AG10803 (cell line): Measurements from ENCODE around the gene CETN1.

Source experiments
- DNase-seq: peaks from one replicate; pipeline ENCODE4 v3.0.0; 2010; ENCODE audit warnings: low read depth
- H3K4me3 ChIP-seq: 2 replicates; pipeline ENCODE4 v1.5.1; 2011; ENCODE audit warnings: mild to moderate bottlenecking, low read length, control low read depth
- TF ChIP-seq, protein P1 (sequence below): conservative IDR thresholded peaks from 2 replicates; pipeline ENCODE4 v1.5.1; 2011; ENCODE audit warnings: mild to moderate bottlenecking, low read length, control low read depth, inconsistent platforms

CETN1 gene

DNA sequence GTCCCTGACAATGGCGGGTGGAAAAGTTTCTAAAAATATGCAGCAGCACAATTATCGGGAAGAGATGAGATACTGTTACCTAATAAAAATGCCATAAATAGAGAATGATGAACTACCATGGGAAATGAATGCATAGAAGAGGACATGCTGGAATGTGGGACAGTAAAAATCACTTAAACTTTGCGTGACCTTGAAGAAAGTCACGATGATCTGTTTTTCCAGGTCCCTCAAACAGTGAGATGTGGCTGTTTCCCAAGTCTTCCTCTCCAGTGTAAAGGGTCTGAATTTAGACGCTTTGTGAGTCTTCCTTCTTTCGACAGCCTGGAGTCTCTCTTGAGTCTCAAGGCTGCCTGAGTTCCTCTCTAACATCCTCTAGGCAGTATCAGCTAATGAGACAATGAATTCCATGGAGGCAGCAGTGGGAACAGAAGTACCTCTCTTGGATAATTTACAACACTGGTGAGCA lies 18.0 kb downstream of the CETN1 start:
- TF ChIP-seq, protein P1, sequence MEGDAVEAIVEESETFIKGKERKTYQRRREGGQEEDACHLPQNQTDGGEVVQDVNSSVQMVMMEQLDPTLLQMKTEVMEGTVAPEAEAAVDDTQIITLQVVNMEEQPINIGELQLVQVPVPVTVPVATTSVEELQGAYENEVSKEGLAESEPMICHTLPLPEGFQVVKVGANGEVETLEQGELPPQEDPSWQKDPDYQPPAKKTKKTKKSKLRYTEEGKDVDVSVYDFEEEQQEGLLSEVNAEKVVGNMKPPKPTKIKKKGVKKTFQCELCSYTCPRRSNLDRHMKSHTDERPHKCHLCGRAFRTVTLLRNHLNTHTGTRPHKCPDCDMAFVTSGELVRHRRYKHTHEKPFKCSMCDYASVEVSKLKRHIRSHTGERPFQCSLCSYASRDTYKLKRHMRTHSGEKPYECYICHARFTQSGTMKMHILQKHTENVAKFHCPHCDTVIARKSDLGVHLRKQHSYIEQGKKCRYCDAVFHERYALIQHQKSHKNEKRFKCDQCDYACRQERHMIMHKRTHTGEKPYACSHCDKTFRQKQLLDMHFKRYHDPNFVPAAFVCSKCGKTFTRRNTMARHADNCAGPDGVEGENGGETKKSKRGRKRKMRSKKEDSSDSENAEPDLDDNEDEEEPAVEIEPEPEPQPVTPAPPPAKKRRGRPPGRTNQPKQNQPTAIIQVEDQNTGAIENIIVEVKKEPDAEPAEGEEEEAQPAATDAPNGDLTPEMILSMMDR, result no peak
- peak; percentile 30 for DNase-seq
- no peak overlapping the region for H3K4me3 ChIP-seq

DNA sequence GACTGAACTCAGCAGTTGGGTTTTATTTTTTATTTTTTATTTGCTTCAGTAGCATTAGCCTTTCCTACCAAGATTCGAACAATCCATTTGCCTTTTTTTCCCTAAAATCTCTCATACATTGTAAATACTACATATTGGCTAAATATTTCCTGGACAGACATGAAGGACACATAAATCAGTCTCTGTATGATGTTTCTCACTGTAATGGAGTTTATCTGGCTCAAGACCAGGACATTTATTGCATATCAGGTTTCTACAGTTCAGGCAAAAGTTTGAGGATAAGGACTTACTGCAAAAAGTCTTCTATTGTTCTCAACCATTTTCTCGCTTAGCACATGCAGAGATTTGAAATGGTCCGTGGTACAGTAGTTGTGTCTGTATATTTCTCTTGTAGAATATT lies 19.9 kb downstream of the CETN1 start:
- H3K4me3 ChIP-seq, result no peak overlapping the region
- DNase-seq, result no peak
- TF ChIP-seq, protein P1, result no peak

DNA sequence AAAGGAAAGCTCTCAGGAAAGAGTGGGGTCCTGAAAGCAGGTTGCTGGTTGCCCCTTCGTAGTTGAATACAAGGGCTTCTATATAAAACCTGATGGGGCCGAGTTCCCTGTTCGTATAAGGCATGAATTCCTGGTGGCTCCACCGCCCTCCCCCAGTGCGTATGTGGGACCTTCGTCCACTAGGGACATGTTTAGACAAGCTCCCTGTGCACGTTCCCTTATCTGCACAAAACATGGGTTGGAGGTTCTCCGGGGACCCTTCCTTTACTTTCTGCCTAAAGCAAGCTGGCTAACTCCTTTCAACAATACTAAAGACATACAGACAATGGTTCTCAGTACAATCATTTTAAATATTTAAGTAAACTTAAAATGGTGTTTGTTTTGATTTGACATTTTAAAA lies 24.6 kb downstream of the CETN1 start:
- no peak overlapping the region for H3K4me3 ChIP-seq
- no peak for DNase-seq
- TF ChIP-seq, protein P1, result no peak

DNA sequence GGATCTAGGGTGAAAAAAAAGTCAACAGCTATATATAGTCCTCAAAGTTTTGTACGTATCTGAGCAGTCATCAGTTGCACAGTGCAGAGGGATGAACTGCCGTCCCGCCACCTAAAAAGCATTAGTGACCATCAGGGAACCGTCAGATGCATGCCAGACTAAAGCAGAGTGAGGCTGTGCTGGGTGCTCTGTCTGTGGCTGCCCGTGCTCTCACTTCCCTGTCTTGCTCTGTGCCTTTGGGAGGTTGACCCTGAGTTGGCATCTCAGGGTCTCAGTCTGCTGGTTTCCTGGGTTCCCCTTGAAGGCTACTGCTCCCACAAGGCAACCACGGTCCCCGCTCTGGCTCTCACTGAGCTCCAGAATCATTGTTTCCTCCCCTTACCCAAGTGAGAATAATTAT lies 27.8 kb downstream of the CETN1 start:
- no peak overlapping the region for H3K4me3 ChIP-seq
- TF ChIP-seq, protein P1, result no peak
- no peak for DNase-seq

DNA sequence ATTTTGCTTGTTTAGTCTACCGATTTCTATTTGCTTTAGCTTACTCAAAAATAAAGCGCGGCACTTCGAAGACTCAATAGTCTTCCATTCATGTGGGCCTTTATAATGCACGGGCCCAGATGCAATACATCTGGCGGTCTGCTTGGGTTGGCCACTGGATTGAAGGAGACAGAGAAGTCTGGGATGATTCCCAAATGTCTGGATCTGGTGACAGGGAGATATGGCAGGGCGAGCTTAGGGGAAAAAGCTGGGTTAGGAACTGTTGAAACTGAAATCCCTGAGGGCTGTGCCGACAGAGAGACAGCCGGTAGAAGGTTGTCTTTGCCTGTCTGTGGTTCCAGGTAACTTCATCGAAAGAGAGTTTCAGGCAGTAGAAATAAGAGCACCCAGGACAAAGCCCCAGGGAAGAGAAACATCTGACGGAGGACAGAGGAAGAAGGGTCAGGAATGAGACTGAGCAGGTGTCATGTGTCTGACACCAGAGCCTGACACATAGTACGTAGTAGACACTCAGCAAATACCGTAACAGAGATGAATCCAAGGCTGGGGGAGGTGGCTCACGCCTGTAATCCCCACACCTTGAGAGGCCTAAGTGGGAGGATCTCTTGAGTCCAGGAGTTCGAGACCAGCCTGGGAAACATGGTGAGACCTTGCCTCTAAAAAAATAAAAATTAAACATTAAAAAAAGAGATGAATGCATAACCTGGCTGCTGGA lies 30.2 kb downstream of the CETN1 start:
- TF ChIP-seq, protein P1, result no peak
- H3K4me3 ChIP-seq, result no peak overlapping the region
- peak; percentile 11 for DNase-seq

DNA sequence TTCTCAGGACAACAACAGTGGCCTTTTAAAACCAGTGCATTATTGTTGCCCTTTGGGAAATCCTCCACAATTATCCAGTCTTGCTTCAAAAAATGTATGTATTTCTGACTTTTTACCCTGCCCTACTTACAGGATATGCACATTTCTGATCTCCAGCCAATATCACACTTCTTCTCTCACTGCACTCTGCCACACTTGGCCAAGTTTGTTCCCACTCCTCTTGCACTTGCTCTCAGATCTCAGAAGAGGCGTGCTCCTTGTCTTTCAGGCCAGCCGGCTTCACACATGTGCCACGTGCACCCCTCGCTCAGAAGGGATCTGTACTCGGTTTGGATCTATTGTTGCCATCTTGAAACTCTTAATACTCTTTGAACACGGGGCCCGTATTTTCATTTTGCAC lies 32.0 kb downstream of the CETN1 start:
- no peak for DNase-seq
- TF ChIP-seq, protein P1, result no peak
- no peak overlapping the region for H3K4me3 ChIP-seq

DNA sequence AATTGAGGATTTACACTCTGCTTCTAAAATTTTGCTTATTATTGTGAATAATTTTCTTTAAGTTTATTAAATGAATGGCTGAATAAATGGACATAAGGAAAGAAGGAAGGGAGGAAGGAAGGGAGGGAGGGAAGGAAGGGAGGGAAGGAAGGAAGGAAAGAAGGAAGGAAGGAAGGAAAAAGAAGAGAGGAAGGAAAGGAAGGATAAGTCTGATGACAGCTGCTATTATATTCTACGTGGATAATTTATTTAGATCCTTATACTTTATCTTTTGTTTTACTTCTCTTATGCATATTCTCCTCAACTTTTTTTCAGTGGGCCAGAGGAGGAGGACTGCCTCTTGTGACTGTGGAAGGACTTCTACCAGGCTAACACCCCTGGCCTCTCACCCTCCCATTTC lies 34.0 kb downstream of the CETN1 start:
- TF ChIP-seq, protein P1, result no peak
- H3K4me3 ChIP-seq, result no peak overlapping the region
- no peak for DNase-seq
